Activated CD4-positive, alpha-beta T cell treated with anti-CD3 and anti-CD28 coated beads, Interleukin-2, amount 10 ng/mL, durations not matched to agents 7 days and 5 days (primary cell): ENCODE measurements around the gene TENM4. TPM values are rescaled to one million over a fixed set of nuclear protein-coding genes. Genes with fewer than 3 reads are reported as not detected.
A peak's percentile ranks its signal among the peaks of the same experiment; 100 is the strongest.

ENCODE experiments used
- CTCF ChIA-PET: fragments of 350-600 bp; sonication (Branson Sonifier 250); formaldehyde crosslinking; loops from one replicate; lab custom pipeline; 2021; ENCODE audit warnings: antibody characterized with exemption; lab: Charles Lee
- POLR2A ChIA-PET: fragments of 350-600 bp; sonication (Branson Sonifier 250); formaldehyde crosslinking; loops from one replicate; lab custom pipeline; 2021; ENCODE audit warnings: antibody characterized with exemption; lab: Charles Lee
- DNase-seq: peaks from one replicate; pipeline ENCODE4 v3.0.0-alpha.2; 2020
- H3K27ac Mint-ChIP-seq: one replicate; pipeline ENCODE4 v1.8.0; 2021; ENCODE audit warnings: mild to moderate bottlenecking, moderate library complexity, mixed read lengths
- H3K27me3 Mint-ChIP-seq: one replicate; pipeline ENCODE4 v1.8.0; 2021; ENCODE audit warnings: mixed read lengths
- H3K36me3 Mint-ChIP-seq: one replicate; pipeline ENCODE4 v1.8.0; 2021; ENCODE audit warnings: low read depth, mixed read lengths
- H3K4me1 Mint-ChIP-seq: one replicate; pipeline ENCODE4 v1.8.0; 2021; ENCODE audit warnings: mixed read lengths
- H3K4me3 Mint-ChIP-seq: one replicate; pipeline ENCODE4 v1.8.0; 2021; ENCODE audit warnings: mild to moderate bottlenecking, moderate library complexity, mixed read lengths
- H3K9me3 Mint-ChIP-seq: one replicate; pipeline ENCODE4 v1.8.0; 2021; ENCODE audit warnings: mixed read lengths
- total RNA-seq, 2 experiments: library from RNA; stranded (reverse); gene quantifications; one replicate each; pipeline ENCODE4 v1.2.3, GENCODE V29; 2021

Gene TENM4
- total RNA-seq, 2 experiments from 2014 or later, result not detected

- no peak for DNase-seq
- Mint-ChIP-seq H3K36me3 (no peaks in the 10 kb centered on the region), H3K4me3 (no peak overlapping the region), H3K9me3 (peaks cover 2% of the 10 kb centered on the region), H3K27me3 (no peaks in the 10 kb centered on the region), H3K27ac (no peak overlapping the region), H3K4me1 (no peaks in the 10 kb centered on the region)
- POLR2A ChIA-PET, result no interaction called here
- CTCF ChIA-PET, result interaction anchor here (0.7 kb wide), 1 partner anchor 255 kb away, joined by 4 read pairs; no protein-coding TSS in a partner anchor
Observed at GRCh38 chr11:79313530-79313913, 127.3 kb downstream of the TENM4 start.

- Mint-ChIP-seq H3K9me3 (peaks cover 2% of the 10 kb centered on the region), H3K36me3 (no peaks in the 10 kb centered on the region), H3K4me3 (no peak overlapping the region), H3K27ac (no peak overlapping the region), H3K27me3 (no peaks in the 10 kb centered on the region), H3K4me1 (no peaks in the 10 kb centered on the region)
- DNase-seq, result no peak
- ChIA-PET POLR2A (no interaction called here), CTCF (interaction anchor here (0.7 kb wide), 1 partner anchor 255 kb away, joined by 4 read pairs; no protein-coding TSS in a partner anchor)
Observed at GRCh38 chr11:79312617-79313529, 128.0 kb downstream of the TENM4 start.

- Mint-ChIP-seq H3K4me3 (no peak overlapping the region), H3K27me3 (no peaks in the 10 kb centered on the region), H3K9me3 (peaks cover 2% of the 10 kb centered on the region), H3K27ac (no peak overlapping the region), H3K4me1 (no peaks in the 10 kb centered on the region), H3K36me3 (no peaks in the 10 kb centered on the region)
- DNase-seq, result no peak
- ChIA-PET CTCF (no interaction called here), POLR2A (no interaction called here)
Observed at GRCh38 chr11:79311461-79311860, 129.4 kb downstream of the TENM4 start.

GRCh38 chr11:79309407-79309806, 131.4 kb downstream of the TENM4 start:
- no peaks in the 10 kb centered on the region for H3K27me3 Mint-ChIP-seq
- H3K4me3 Mint-ChIP-seq, result no peak overlapping the region
- H3K4me1 Mint-ChIP-seq, result no peaks in the 10 kb centered on the region
- H3K36me3 Mint-ChIP-seq, result no peaks in the 10 kb centered on the region
- DNase-seq, result no peak
- ChIA-PET CTCF (no interaction called here), POLR2A (no interaction called here)
- peaks cover 2% of the 10 kb centered on the region for H3K9me3 Mint-ChIP-seq
- H3K27ac Mint-ChIP-seq, result no peak overlapping the region

- Mint-ChIP-seq H3K4me3 (no peak overlapping the region), H3K27ac (no peak overlapping the region), H3K27me3 (no peaks in the 10 kb centered on the region), H3K4me1 (no peaks in the 10 kb centered on the region), H3K9me3 (peaks cover 2% of the 10 kb centered on the region), H3K36me3 (no peaks in the 10 kb centered on the region)
- CTCF ChIA-PET, result no interaction called here
- POLR2A ChIA-PET, result no interaction called here
- no peak for DNase-seq
Observed at GRCh38 chr11:79308429-79308828, 132.4 kb downstream of the TENM4 start.

GRCh38 chr11:79304599-79305212, 136.1 kb downstream of the TENM4 start:
- peak overlapping the region; percentile 14 for H3K27ac Mint-ChIP-seq
- no peaks in the 10 kb centered on the region for H3K27me3 Mint-ChIP-seq
- H3K36me3 Mint-ChIP-seq, result no peaks in the 10 kb centered on the region
- H3K9me3 Mint-ChIP-seq, result no peaks in the 10 kb centered on the region
- ChIA-PET POLR2A (no interaction called here), CTCF (interaction anchor here (0.9 kb wide), 1 partner anchor 31 kb away, joined by 3 read pairs; no protein-coding TSS in a partner anchor)
- no peak overlapping the region for H3K4me3 Mint-ChIP-seq
- DNase-seq, result no peak
- H3K4me1 Mint-ChIP-seq, result no peaks in the 10 kb centered on the region

- H3K4me1 Mint-ChIP-seq, result no peaks in the 10 kb centered on the region
- H3K27ac Mint-ChIP-seq, result no peak overlapping the region
- DNase-seq, result no peak
- H3K4me3 Mint-ChIP-seq, result no peak overlapping the region
- H3K27me3 Mint-ChIP-seq, result no peaks in the 10 kb centered on the region
- ChIA-PET POLR2A (no interaction called here), CTCF (no interaction called here)
- no peaks in the 10 kb centered on the region for H3K36me3 Mint-ChIP-seq
- H3K9me3 Mint-ChIP-seq, result no peaks in the 10 kb centered on the region
Observed at GRCh38 chr11:79296141-79296540, 144.7 kb downstream of the TENM4 start.

- DNase-seq, result no peak
- Mint-ChIP-seq H3K27me3 (no peaks in the 10 kb centered on the region), H3K36me3 (no peaks in the 10 kb centered on the region), H3K4me1 (no peaks in the 10 kb centered on the region), H3K9me3 (no peaks in the 10 kb centered on the region), H3K4me3 (no peak overlapping the region), H3K27ac (no peak overlapping the region)
- ChIA-PET POLR2A (no interaction called here), CTCF (interaction anchor here (0.7 kb wide), 2 partner anchors 32 to 1846 kb away, joined by 4 read pairs; no protein-coding TSS in a partner anchor)
Observed at GRCh38 chr11:79294845-79295731, 145.7 kb downstream of the TENM4 start.

- H3K36me3 Mint-ChIP-seq, result no peaks in the 10 kb centered on the region
- H3K27ac Mint-ChIP-seq, result no peak overlapping the region
- H3K4me3 Mint-ChIP-seq, result no peak overlapping the region
- H3K27me3 Mint-ChIP-seq, result no peaks in the 10 kb centered on the region
- no peaks in the 10 kb centered on the region for H3K9me3 Mint-ChIP-seq
- no peaks in the 10 kb centered on the region for H3K4me1 Mint-ChIP-seq
- DNase-seq, result no peak
- CTCF ChIA-PET, result interaction anchor here (0.8 to 1.1 kb wide), 2 partner anchors 16 to 421 kb away, joined by 3 read pairs; no protein-coding TSS in a partner anchor
- POLR2A ChIA-PET, result no interaction called here
Observed at GRCh38 chr11:79291948-79292347, 148.9 kb downstream of the TENM4 start.

GRCh38 chr11:79290761-79291160, 150.1 kb downstream of the TENM4 start:
- CTCF ChIA-PET, result no interaction called here
- no peak for DNase-seq
- Mint-ChIP-seq H3K36me3 (no peaks in the 10 kb centered on the region), H3K27ac (no peak overlapping the region), H3K4me1 (no peaks in the 10 kb centered on the region), H3K9me3 (no peaks in the 10 kb centered on the region), H3K27me3 (no peaks in the 10 kb centered on the region), H3K4me3 (no peak overlapping the region)
- POLR2A ChIA-PET, result no interaction called here

GRCh38 chr11:79287952-79288351, 152.9 kb downstream of the TENM4 start:
- H3K27me3 Mint-ChIP-seq, result no peaks in the 10 kb centered on the region
- ChIA-PET POLR2A (no interaction called here), CTCF (no interaction called here)
- no peak overlapping the region for H3K27ac Mint-ChIP-seq
- no peaks in the 10 kb centered on the region for H3K4me1 Mint-ChIP-seq
- DNase-seq, result no peak
- H3K9me3 Mint-ChIP-seq, result peaks cover 2% of the 10 kb centered on the region
- H3K36me3 Mint-ChIP-seq, result no peaks in the 10 kb centered on the region
- no peak overlapping the region for H3K4me3 Mint-ChIP-seq

GRCh38 chr11:79285756-79286155, 155.1 kb downstream of the TENM4 start:
- no peaks in the 10 kb centered on the region for H3K4me1 Mint-ChIP-seq
- no peak overlapping the region for H3K4me3 Mint-ChIP-seq
- no peak for DNase-seq
- no peak overlapping the region for H3K27ac Mint-ChIP-seq
- ChIA-PET POLR2A (no interaction called here), CTCF (no interaction called here)
- no peaks in the 10 kb centered on the region for H3K27me3 Mint-ChIP-seq
- H3K9me3 Mint-ChIP-seq, result peaks cover 2% of the 10 kb centered on the region
- H3K36me3 Mint-ChIP-seq, result no peaks in the 10 kb centered on the region
